GM12878 (cell line): Measurements from ENCODE around the gene PCBD2. TPM values are rescaled to one million over a fixed set of nuclear protein-coding genes. Genes with fewer than 3 reads are reported as not detected.

ENCODE experiments used
- ASH2L ChIP-seq: fragments of 300-600, 200-600 bp; sonication (generic); IDR thresholded peaks from 2 replicates; pipeline ENCODE4 v1.6.1; 2017; ENCODE audit warnings: low read depth, mild to moderate bottlenecking, borderline replicate concordance
- BCL11A ChIP-seq: IDR thresholded peaks from 2 replicates; pipeline ENCODE4 v1.6.1; 2011; ENCODE audit warnings: low read depth, low read length
- BHLHE40 ChIP-seq, 2 experiments: fragments of 450-650 bp in 1 of 2; IDR thresholded peaks; 2 replicates each; pipeline ENCODE4 v1.6.1; 2011 to 2017; ENCODE audit warnings: low read depth in 2 of 2, borderline replicate concordance in 1 of 2, improper control_type of control experiment in 1 of 2, low read length in 1 of 2, mild to moderate bottlenecking in 1 of 2
- CHD1 ChIP-seq: IDR thresholded peaks from 2 replicates; pipeline ENCODE4 v1.6.1; 2012; ENCODE audit warnings: low read depth, low read length, improper control_type of control experiment
- HDAC2 ChIP-seq: fragments of 200-600 bp; sonication (generic); IDR thresholded peaks from 2 replicates; pipeline ENCODE4 v1.6.1; 2017
- IRF3 ChIP-seq: fragments of 450-650 bp; IDR thresholded peaks from 2 replicates; pipeline ENCODE4 v1.6.1; 2014; ENCODE audit warnings: mild to moderate bottlenecking
- KLF5 ChIP-seq: fragments of 450-650 bp; IDR thresholded peaks from 2 replicates; pipeline ENCODE4 v1.6.1; 2014; ENCODE audit warnings: mild to moderate bottlenecking; ENCODE audit not compliant: partially characterized antibody
- LARP7 ChIP-seq: fragments of 450-650 bp; IDR thresholded peaks from 2 replicates; pipeline ENCODE4 v1.6.1; 2017; ENCODE audit warnings: mild to moderate bottlenecking
- MLLT1 ChIP-seq: fragments of 450-650 bp; IDR thresholded peaks from 2 replicates; pipeline ENCODE4 v1.6.1; 2016; ENCODE audit warnings: mild to moderate bottlenecking
- MTA2 ChIP-seq: fragments of 450-650 bp; IDR thresholded peaks from 2 replicates; pipeline ENCODE4 v1.6.1; 2016; ENCODE audit warnings: low read depth, mild to moderate bottlenecking, moderate library complexity
- NFXL1 ChIP-seq: fragments of 450-650 bp; IDR thresholded peaks from 2 replicates; pipeline ENCODE4 v1.6.1; 2017; ENCODE audit warnings: antibody characterized with exemption, mild to moderate bottlenecking, borderline replicate concordance
- PML ChIP-seq: IDR thresholded peaks from 2 replicates; pipeline ENCODE4 v1.6.1; 2012; ENCODE audit warnings: low read length, inconsistent platforms
- RELA ChIP-seq: fragments of 450-650 bp; IDR thresholded peaks from 2 replicates; pipeline ENCODE4 v1.8.0; 2014; ENCODE audit warnings: borderline replicate concordance; ENCODE audit not compliant: partially characterized antibody
- SMC3 ChIP-seq: IDR thresholded peaks from 2 replicates; pipeline ENCODE4 v1.6.1; 2011; ENCODE audit warnings: low read length, improper control_type of control experiment, borderline replicate concordance
- SP1 ChIP-seq: IDR thresholded peaks from one replicate; pipeline ENCODE4 v1.6.1; 2011; ENCODE audit warnings: low read depth, low read length
- SREBF1 ChIP-seq: IDR thresholded peaks from 2 replicates; pipeline ENCODE4 v1.6.1; 2012; ENCODE audit warnings: mild to moderate bottlenecking, low read length
- SUPT20H ChIP-seq: IDR thresholded peaks from 2 replicates; pipeline ENCODE4 v1.6.1; 2011; ENCODE audit warnings: low read depth, mild to moderate bottlenecking, low read length, moderate library complexity, borderline replicate concordance; ENCODE audit not compliant: control insufficient read depth
- TARDBP ChIP-seq: IDR thresholded peaks from 2 replicates; pipeline ENCODE4 v1.6.1; 2016; ENCODE audit warnings: borderline replicate concordance
- TCF12 ChIP-seq: IDR thresholded peaks from 2 replicates; pipeline ENCODE4 v1.6.1; 2011; ENCODE audit warnings: low read depth, mild to moderate bottlenecking, low read length
- USF1 ChIP-seq: IDR thresholded peaks from 2 replicates; pipeline ENCODE4 v1.6.1; 2011; ENCODE audit warnings: borderline replicate concordance, low read depth, mild to moderate bottlenecking, moderate library complexity, mixed read lengths, low read length; ENCODE audit not compliant: insufficient read depth; ENCODE audit errors: extremely low read length
- YBX1 ChIP-seq: fragments of 450-650 bp; IDR thresholded peaks from 2 replicates; pipeline ENCODE4 v1.6.1; 2016; ENCODE audit warnings: antibody characterized with exemption
- YY1 ChIP-seq: IDR thresholded peaks from 2 replicates; pipeline ENCODE4 v1.6.1; 2011; ENCODE audit warnings: low read depth, mild to moderate bottlenecking, low read length
- ZBTB4 ChIP-seq: fragments of 450-650 bp; formaldehyde crosslinking; IDR thresholded peaks from 2 replicates; pipeline ENCODE4 v1.4.0; 2022; ENCODE audit warnings: mild to moderate bottlenecking, moderate library complexity
- ZNF217 ChIP-seq: fragments of 450-650 bp; IDR thresholded peaks from 2 replicates; pipeline ENCODE4 v1.6.1; 2017; ENCODE audit warnings: antibody characterized with exemption, mild to moderate bottlenecking
- ZSCAN29 ChIP-seq: fragments of 450-650 bp; IDR thresholded peaks from 2 replicates; pipeline ENCODE4 v1.6.1; 2017; ENCODE audit warnings: mild to moderate bottlenecking, moderate library complexity
- polyA plus RNA-seq, 11 experiments: library from polyadenylated mRNA; depleted of rRNA in 4 of 11; unstranded in 6 of 11; stranded (reverse) in 5 of 11; fragments of >200 nt; fragmentation: Nextera tagmentation in 4 of 11; fragmentation: Illumina TruSeq in 1 of 11; extraction: Ambion mirVana in 4 of 11; extraction: Trizol in 1 of 11; gene quantifications; 1 replicate in 1 of 11; 2 replicates in 10 of 11; pipeline versions ENCODE4 v1.2.1 to v1.2.3, GENCODE V29; 2011 to 2016; ENCODE audit warnings: inconsistent platforms in 2 of 11, missing spikeins in 2 of 11, low read depth in 1 of 11
- total RNA-seq, 4 experiments: library from RNA; depleted of rRNA in 3 of 4; stranded (reverse); fragments of >200 nt in 3 of 4; fragmentation: Illumina TruSeq in 1 of 4; extraction: Trizol in 1 of 4; gene quantifications; 2 replicates each; pipeline versions ENCODE4 v1.2.1 to v1.2.3, GENCODE V29; 2013 to 2021

The PCBD2 gene
- total and polyA plus RNA-seq, 10 of the 15 experiments (the other 5 are each of a cell fraction or from before 2014, with no cell fraction given): 5.4 to 13.6 (median 6.7) TPM

GRCh38 chr5:134902071-134902801 lies 2.7 kb upstream of the PCBD2 start (continued):
- TF ChIP-seq MLLT1: 0 out of 2 replicates have a peak, but pooled peaks have one; percentile 28
- TF ChIP-seq MTA2: peak; percentile 54; the same call in 1 of the 2 replicates
- no peak for TF ChIP-seq BHLHE40 (IDR thresholded peaks at IDR 0.05; ENCODE audit: borderline replicate concordance in 1 of 2, low read depth in 2 of 2, low read length in 1 of 2)
- no peak for TF ChIP-seq ZSCAN29
- TF ChIP-seq TCF12: no peak
- no peak for TF ChIP-seq IRF3
- no peak for TF ChIP-seq CHD1
- TF ChIP-seq ASH2L: no peak
- no peak for TF ChIP-seq RELA
- TF ChIP-seq SUPT20H: no peak
- TF ChIP-seq LARP7: no peak
- TF ChIP-seq SREBF1: no peak
- TF ChIP-seq HDAC2: no peak
- peak; percentile 27 for TF ChIP-seq SP1
- TF ChIP-seq KLF5: no peak
- no peak for TF ChIP-seq YBX1
- TF ChIP-seq NFXL1: no peak
- TF ChIP-seq TARDBP: 0 out of 2 replicates have a peak, but pooled peaks have one; percentile 38
- no peak for TF ChIP-seq PML
- peak; percentile 50; the same call in 1 of the 2 replicates for TF ChIP-seq YY1
- no peak for TF ChIP-seq USF1
- TF ChIP-seq SMC3: no peak
- TF ChIP-seq ZNF217: no peak
- TF ChIP-seq BCL11A: no peak
- no peak for TF ChIP-seq ZBTB4
